Measurements from ENCODE around the gene FGD3. TPM values are rescaled to one million over a fixed set of nuclear protein-coding genes. Genes with fewer than 3 reads are reported as not detected.

Gene FGD3
- total and polyA plus RNA-seq, 2 experiments from 2014 or later: 5.8 to 6.5 TPM

GRCh38 chr9:93045521-93045920 is 98.2 kb downstream of the FGD3 start:
- 90% methylated on average over 2 of the region's 2 CpGs for WGBS (ENCODE audit: low lambda C conversion rate, missing lambda C conversion rate)
- Histone ChIP-seq H3K9me3 (ENCODE audit: low read depth) (no peaks in the 10 kb centered on the region), H3K4me3 (no peak overlapping the region), H3K27me3 (no peaks in the 10 kb centered on the region), H2AFZ (no peak overlapping the region), H3K9me2 (replicated peaks; ENCODE audit: insufficient read depth) (no peaks in the 10 kb centered on the region), H3K79me2 (no peaks in the 10 kb centered on the region), H3K4me2 (no peak overlapping the region), H3K27ac (no peak overlapping the region), H4K20me1 (ENCODE audit: insufficient read depth, poor library complexity, severe bottlenecking) (no peaks in the 10 kb centered on the region), H3K36me3 (replicated peaks; ENCODE audit: insufficient read depth, low read depth) (no peaks in the 10 kb centered on the region), H3K4me1 (ENCODE audit: insufficient read depth) (no peaks in the 10 kb centered on the region)
- DNase-seq (ENCODE audit: low spot score): no peak
- TF ChIP-seq EZH2 (IDR thresholded peaks at IDR 0.05; ENCODE audit: borderline replicate concordance): no peak
- no peak for TF ChIP-seq EZH2phosphoT487 (IDR thresholded peaks at IDR 0.05; ENCODE audit: low read depth, severe bottlenecking, unreplicated experiment)
- no peak for TF ChIP-seq CTCF (IDR thresholded peaks at IDR 0.05; ENCODE audit: poor library complexity)

GRCh38 chr9:93048566-93049448 is 101.5 kb downstream of the FGD3 start:
- DNase-seq (ENCODE audit: low spot score): no peak
- Histone ChIP-seq H3K4me2 (no peak overlapping the region), H4K20me1 (ENCODE audit: insufficient read depth, poor library complexity, severe bottlenecking) (no peaks in the 10 kb centered on the region), H3K4me3 (no peak overlapping the region), H3K9me3 (ENCODE audit: low read depth) (no peaks in the 10 kb centered on the region), H3K79me2 (no peaks in the 10 kb centered on the region), H3K4me1 (ENCODE audit: insufficient read depth) (no peaks in the 10 kb centered on the region), H3K9me2 (replicated peaks; ENCODE audit: insufficient read depth) (no peaks in the 10 kb centered on the region), H3K36me3 (replicated peaks; ENCODE audit: insufficient read depth, low read depth) (no peaks in the 10 kb centered on the region), H2AFZ (no peak overlapping the region), H3K27ac (no peak overlapping the region), H3K27me3 (no peaks in the 10 kb centered on the region)
- TF ChIP-seq EZH2phosphoT487 (IDR thresholded peaks at IDR 0.05; ENCODE audit: low read depth, severe bottlenecking, unreplicated experiment) (no peak), EZH2 (IDR thresholded peaks at IDR 0.05; ENCODE audit: borderline replicate concordance) (no peak), CTCF (IDR thresholded peaks at IDR 0.05; ENCODE audit: poor library complexity) (no peak)
- 90% methylated on average over 8 of the region's 8 CpGs for WGBS (ENCODE audit: low lambda C conversion rate, missing lambda C conversion rate)

GRCh38 chr9:93049491-93049890 is 102.2 kb downstream of the FGD3 start:
- Histone ChIP-seq H4K20me1 (ENCODE audit: insufficient read depth, poor library complexity, severe bottlenecking) (no peaks in the 10 kb centered on the region), H3K9me2 (replicated peaks; ENCODE audit: insufficient read depth) (no peaks in the 10 kb centered on the region), H3K9me3 (ENCODE audit: low read depth) (no peaks in the 10 kb centered on the region), H3K4me3 (no peak overlapping the region), H3K4me2 (no peak overlapping the region), H3K36me3 (replicated peaks; ENCODE audit: insufficient read depth, low read depth) (no peaks in the 10 kb centered on the region), H3K79me2 (no peaks in the 10 kb centered on the region), H3K27ac (no peak overlapping the region), H3K27me3 (no peaks in the 10 kb centered on the region), H3K4me1 (ENCODE audit: insufficient read depth) (no peaks in the 10 kb centered on the region), H2AFZ (no peak overlapping the region)
- no peak for DNase-seq (ENCODE audit: low spot score)
- 84% methylated on average over 4 of the region's 4 CpGs for WGBS (ENCODE audit: low lambda C conversion rate, missing lambda C conversion rate)
- TF ChIP-seq CTCF (IDR thresholded peaks at IDR 0.05; ENCODE audit: poor library complexity): no peak
- TF ChIP-seq EZH2phosphoT487 (IDR thresholded peaks at IDR 0.05; ENCODE audit: low read depth, severe bottlenecking, unreplicated experiment): no peak
- no peak for TF ChIP-seq EZH2 (IDR thresholded peaks at IDR 0.05; ENCODE audit: borderline replicate concordance)
